Hepatic stellate cell (primary cell): Measurements from ENCODE around the gene PGGHG.
"Not testable (repeated sequence)": the region's sequence is repeated elsewhere in the genome, so short reads cannot be mapped to it uniquely, and the experiment has no call there.

ENCODE experiments used
- DNase-seq: peaks from one replicate; pipeline ENCODE4 v3.0.0; 2011; ENCODE audit warnings: low spot score

PGGHG gene

GRCh38 chr11:313787-314553, 25.0 kb downstream of the PGGHG start, which contains the start of gene IFITM1:
TSS of gene IFITM1 (plus strand) at chr11:314040. CDS start at chr11:314171, 131 bp downstream.
- DNase-seq = peak; percentile 91

- DNase-seq = not testable (repeated sequence)
These were observed 25.6 kb downstream of the PGGHG start for GRCh38 chr11:314554-314875.

GRCh38 chr11:315051-315481, 26.1 kb downstream of the PGGHG start:
- DNase-seq = no peak

GRCh38 chr11:315516-315994, 26.6 kb downstream of the PGGHG start:
- no peak for DNase-seq

GRCh38 chr11:316031-316701, 27.2 kb downstream of the PGGHG start:
- DNase-seq = no peak

- no peak for DNase-seq
These were observed 28.0 kb downstream of the PGGHG start for GRCh38 chr11:316891-317301.

- not testable (repeated sequence) for DNase-seq
These were observed 28.9 kb downstream of the PGGHG start for GRCh38 chr11:317668-318404.

GRCh38 chr11:318405-319120, 29.6 kb downstream of the PGGHG start:
- not testable (repeated sequence) for DNase-seq

- DNase-seq = not testable (repeated sequence)
These were observed 30.4 kb downstream of the PGGHG start for GRCh38 chr11:319121-319887.

- not testable (repeated sequence) for DNase-seq
These were observed 31.0 kb downstream of the PGGHG start for GRCh38 chr11:319888-320273.

GRCh38 chr11:324156-324555, 35.2 kb downstream of the PGGHG start:
- no peak for DNase-seq

GRCh38 chr11:324593-325517, 35.9 kb downstream of the PGGHG start:
- DNase-seq = not testable (repeated sequence)

GRCh38 chr11:325796-326591, 37.1 kb downstream of the PGGHG start:
- DNase-seq = no peak

GRCh38 chr11:326592-326841, 37.6 kb downstream of the PGGHG start:
- no peak for DNase-seq

GRCh38 chr11:326842-327580, 38.1 kb downstream of the PGGHG start:
- DNase-seq = no peak

- no peak for DNase-seq
These were observed 38.6 kb downstream of the PGGHG start for GRCh38 chr11:327581-327923.

- DNase-seq = no peak
These were observed 39.1 kb downstream of the PGGHG start for GRCh38 chr11:328012-328411.

- not testable (repeated sequence) for DNase-seq
These were observed 39.7 kb downstream of the PGGHG start for GRCh38 chr11:328516-329100.

GRCh38 chr11:329886-330253, 40.9 kb downstream of the PGGHG start:
- DNase-seq = no peak
